Neural progenitor cell (in vitro differentiated cells): ENCODE data around the gene ADGRV1.

Source experiments
- CTCF ChIP-seq: fragments of 200-600 bp; sonication (generic); IDR thresholded peaks from 2 replicates; pipeline ENCODE4 v1.5.1; 2017; ENCODE audit warnings: antibody characterized with exemption, mild to moderate bottlenecking
- EZH2 ChIP-seq: fragments of 200-600 bp; sonication (generic); IDR thresholded peaks from 2 replicates; pipeline ENCODE4 v1.6.1; 2017; ENCODE audit warnings: antibody characterized with exemption, mild to moderate bottlenecking, moderate library complexity

- TF ChIP-seq CTCF (no peak), EZH2 (no peak)
These were observed 601.0 kb downstream of the ADGRV1 start for GRCh38 chr5:91159647-91160046.
